HG03520 (cell line): ENCODE measurements around the gene CDH16.

Experiments
- ATAC-seq: cut with Tn5 transposase; IDR thresholded peaks from one replicate; pipeline ENCODE4 v1.9.1; 2021; ENCODE audit warnings: mild to moderate bottlenecking, moderate library complexity; ENCODE audit not compliant: unreplicated experiment

CDH16 gene

GRCh38 chr16:66928702-66929388 lies 10.2 kb upstream of the CDH16 start:
- no peak for ATAC-seq

DNA sequence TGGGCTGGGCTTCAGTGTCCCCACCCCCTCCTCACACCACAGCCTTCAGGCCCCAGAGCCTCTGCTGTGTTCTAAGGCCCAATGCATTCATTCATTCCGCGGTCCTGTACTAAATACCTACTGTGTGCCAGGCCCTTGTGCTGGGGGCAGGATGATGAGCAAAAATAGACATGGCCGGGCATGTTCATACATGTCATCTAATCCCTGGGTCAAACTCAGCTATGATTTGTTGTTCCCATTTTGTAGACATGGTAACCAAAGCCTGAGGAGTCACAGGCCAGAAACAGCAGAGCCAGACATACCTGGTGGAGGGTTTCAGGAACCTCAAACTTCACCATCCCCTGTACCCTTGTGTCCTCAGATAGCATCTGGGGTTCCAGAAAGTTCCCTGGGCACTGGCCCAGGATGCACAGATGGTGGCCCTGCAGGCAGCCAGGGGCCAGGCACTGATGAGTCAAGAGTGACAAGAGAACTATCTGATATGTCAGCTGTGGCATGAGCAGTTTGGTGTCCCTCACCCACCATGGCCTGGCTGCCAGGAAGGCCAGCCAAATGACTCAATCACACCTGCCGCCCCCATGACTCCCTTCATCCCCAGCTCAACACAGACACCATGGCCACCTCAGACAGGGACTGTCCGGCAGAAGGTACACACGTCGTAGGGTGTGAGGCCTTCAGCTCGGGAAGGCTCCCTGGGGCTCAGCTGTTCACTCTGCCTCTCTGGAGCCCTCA lies 9.4 kb upstream of the CDH16 start:
- no peak for ATAC-seq

GRCh38 chr16:66926961-66927436 lies 8.3 kb upstream of the CDH16 start:
- ATAC-seq, result no peak

GRCh38 chr16:66926171-66926947 lies 7.7 kb upstream of the CDH16 start:
- no peak for ATAC-seq

DNA sequence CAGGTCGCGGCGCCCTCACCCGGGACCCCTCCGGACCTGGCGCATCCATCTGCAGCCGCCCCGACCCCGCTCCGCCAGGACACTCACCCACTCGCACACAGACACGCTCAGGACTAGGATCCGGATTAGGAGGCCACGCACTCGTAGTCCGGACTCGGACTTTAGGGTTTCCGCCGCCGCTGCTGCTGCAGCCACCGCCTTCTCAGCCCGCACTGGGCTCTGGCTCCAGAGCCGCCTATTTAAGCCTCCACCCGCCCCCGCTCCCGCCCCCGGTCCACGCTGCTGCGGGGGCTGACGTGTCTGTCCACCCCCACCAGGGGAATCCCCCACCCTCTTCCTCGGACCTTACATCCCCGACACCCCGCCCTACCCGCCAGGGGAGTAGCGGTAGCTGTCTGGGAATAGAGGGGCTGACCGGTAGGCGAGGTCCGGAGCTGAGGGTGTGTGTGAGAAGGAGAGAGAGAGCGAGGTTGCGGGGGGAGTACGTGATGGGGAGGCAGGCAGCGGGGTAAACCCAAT lies 6.7 kb upstream of the CDH16 start, which contains the start of gene RRAD:
Gene RRAD (minus strand): TSS at position 214 of the 519 bp plus-strand sequence. CDS start 356 bp downstream, outside the sequence.
- ATAC-seq, result no peak

DNA sequence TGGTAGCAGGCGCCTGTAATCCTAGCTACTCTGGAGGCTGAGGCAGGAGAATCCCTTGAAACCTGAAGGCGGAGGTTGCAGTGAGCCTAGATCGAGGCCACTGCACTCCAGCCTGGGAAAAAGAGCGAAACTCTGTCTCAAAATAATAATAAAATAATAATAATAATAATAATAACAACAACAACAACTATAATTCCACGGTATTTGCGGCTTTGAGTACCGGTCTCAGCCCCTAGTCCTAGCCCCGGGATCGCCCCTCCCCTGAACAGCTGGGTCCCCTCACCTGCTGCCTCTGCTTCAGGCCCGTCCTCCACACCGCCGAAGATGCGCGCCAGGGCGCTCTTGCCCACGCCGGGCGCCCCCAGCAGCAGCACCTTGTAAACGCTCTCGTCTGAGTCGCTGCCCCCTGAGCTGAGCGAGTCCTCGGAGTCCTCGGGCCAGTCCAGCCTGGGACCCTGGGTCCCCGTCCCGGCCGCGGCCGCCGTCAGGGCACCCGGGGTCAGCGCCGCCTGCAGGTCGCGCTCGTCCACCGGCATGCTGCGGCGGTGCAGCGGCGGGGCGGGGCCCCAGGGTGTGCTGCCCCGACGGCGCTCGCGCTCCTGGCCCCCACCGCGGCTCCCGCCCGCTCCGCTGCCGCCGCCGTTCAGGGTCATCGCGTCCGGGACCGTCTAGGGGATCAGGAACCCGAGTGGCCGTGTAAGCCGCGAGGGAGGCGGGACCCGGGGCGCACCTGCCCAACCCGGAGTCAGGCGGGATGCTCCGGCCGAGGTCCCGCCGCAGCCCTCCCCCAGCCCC lies 6.0 kb upstream of the CDH16 start:
- no peak for ATAC-seq

DNA sequence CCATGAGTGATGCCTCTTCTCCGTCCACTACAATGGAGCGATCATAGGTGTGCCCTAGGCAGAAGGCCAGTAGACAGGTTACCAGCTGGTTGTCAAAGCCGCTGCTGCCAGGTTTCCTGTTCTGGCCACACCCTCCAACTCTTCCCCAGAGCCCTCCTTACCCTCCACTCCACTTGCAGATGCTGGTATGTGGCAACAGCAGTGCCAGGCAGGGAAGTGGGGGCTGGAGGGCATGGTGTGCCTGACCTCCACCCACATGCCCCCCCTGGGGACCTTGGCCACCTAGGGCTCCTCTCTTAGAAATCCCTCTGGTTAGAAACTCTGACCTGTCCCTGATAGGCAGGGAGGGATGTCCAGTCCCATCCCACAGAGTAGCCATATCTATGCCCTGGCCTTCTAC lies 5.2 kb upstream of the CDH16 start:
- ATAC-seq, result no peak

DNA sequence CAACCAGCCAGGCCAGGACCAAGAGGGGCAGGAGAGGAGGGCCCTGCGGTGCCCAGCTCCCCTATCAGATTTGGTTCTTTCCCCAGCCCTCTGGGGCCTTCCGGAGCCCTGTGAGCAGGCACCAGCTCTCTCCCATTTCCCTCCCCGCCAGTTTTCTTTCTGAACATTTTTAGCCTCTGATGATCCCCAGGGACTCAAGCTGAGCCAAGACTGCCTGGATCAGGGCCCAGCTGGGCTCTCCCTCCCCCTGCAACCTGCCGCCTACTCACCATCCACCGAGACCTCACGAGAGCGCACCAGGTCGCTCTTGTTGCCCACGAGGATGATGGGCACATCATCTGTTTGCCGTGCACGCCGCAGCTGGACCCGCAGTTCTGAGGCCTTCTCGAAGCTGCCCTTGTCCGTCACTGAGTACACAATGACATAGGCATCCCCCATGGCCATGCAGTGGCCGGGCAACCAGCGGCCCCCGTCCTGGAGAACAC lies 4.6 kb upstream of the CDH16 start:
- no peak for ATAC-seq

- no peak for ATAC-seq
Measured at GRCh38 chr16:66921729-66922450, 3.2 kb upstream of the CDH16 start.

DNA sequence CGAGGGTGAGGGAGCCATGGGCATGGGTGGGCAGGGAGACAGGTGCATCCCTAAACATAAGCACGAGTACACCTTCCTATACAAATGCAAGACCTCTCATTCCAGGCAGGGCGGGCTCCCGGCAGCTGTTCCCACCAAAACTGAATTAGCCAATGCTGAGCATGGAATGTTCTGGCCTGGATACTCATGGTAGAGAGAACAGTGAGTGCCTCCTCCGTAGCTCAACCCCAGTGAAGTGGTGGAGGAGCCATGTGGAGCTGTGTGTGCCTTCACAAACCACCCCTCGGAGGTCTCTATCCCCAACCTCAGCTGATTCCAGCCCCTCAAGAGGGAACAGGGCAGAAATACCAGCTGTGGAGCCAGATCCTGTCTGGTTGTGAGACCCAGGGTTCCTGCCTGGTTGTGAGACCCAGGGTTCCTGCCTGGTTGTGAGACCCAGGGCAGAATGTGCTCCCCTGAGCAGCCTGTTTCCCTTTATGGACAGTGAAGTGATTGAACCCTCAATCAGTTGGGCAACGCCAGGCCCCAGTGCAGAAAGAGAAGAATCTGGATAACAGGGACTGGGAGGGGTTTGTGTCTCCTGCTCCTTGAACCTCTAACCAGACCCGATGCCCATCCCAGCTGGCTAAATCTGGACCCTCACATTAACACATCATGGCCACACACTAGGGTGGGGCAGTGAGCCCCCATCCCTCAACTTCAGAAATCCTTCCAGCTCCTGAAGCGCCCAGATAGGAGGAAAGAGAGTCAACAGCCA lies 2.4 kb upstream of the CDH16 start:
- no peak for ATAC-seq

DNA sequence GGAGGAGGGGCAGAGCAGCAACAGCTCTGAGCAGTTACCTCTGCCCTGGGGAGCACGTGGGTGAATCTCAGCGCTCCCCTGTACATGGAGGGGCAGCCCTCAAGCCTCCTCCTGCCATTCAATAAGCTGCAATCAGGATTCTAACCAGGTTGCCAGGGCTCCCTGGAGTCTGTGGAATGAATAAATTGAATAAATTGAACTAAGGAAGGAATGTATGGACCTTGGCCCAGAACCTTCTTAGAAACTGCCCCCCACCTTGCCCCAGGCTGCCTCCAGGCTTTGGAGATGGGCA lies 1.6 kb upstream of the CDH16 start:
- no peak for ATAC-seq

DNA sequence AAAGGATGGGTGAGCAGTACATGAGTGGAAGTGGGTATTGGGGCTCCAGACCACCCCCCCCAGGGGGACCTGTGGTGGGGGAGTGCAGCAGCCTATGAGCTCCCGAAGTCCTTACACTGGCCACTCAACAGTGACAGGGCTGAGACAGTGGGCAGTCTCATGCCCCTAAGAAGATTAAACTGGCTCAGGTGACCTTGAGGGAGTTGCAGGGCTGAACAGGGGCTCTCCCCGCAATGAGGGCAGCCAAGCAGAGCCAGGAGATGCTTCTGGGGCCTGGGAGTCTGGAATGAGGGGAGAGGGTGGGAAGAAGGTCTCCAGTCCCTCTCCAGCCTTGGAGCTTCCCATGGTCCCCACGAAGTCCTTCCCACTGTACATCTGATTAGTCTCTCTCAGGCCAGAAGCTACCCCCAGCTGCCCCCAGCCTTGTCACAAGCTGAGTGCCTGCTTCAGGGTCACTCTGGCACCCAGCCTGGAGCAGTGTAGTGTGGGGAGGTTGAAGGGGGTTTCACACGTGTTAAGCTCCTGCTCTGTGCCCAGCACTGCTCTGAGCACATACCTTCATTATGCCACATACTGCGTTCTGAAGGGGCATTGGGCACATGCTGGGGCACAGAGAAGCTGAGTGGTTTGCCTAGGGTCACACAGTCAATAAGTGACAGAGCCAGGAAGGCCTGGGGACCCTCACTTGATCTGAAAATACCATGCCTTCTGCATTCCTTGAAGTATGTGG lies 1.0 kb upstream of the CDH16 start:
- no peak for ATAC-seq

DNA sequence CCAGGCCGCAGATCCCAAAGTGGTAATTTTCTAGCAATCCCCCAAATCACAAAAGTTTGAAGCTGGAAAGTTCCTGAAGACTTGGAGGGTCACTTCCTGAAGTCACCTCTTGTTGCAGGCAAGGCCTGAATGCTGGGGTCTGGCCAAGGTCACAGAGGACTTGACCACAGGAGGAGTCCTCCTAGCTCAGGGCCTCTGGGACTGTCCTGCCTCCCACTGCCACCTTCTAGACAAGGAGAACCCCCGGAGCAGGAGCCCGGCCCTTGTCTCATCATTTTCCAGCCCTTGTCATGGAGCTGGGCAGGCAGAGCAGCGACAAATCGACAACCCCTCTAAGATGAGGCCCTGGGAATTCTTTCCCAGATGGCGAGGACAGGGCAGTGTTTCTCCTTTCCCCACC lies 330 bp downstream of the CDH16 start:
- no peak for ATAC-seq

- no peak for ATAC-seq
Measured at GRCh38 chr16:66917741-66918140, 944 bp downstream of the CDH16 start.

DNA sequence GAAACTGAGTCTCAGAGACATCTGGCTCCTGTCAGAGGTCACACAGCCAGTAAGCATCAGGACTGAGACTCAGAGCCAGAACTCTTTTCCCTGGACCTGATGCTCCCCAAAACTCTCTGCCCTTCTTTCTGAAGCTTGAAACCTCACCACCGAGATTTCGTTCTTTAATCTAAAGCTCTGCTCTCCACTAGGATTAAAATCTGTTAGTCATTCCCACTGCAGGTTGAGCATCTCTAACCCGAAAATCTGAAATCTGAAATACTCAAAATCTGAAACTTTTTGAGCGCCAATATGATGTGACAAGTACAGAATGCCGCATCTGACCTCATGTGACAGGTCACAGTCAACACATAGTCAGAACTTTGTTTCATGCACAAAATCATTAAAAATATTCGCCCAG lies 2.2 kb downstream of the CDH16 start:
- ATAC-seq, result no peak

GRCh38 chr16:66915041-66915440 lies 3.6 kb downstream of the CDH16 start:
- ATAC-seq, result no peak

GRCh38 chr16:66914541-66914940 lies 4.1 kb downstream of the CDH16 start:
- no peak for ATAC-seq

- no peak for ATAC-seq
Measured at GRCh38 chr16:66913711-66914110, 5.0 kb downstream of the CDH16 start.

- ATAC-seq, result no peak
Measured at GRCh38 chr16:66913081-66913480, 5.6 kb downstream of the CDH16 start.
